AG09309 (cell line): ENCODE measurements around the gene DNAH11.

Experiments used
- DNase-seq: peaks from one replicate; pipeline ENCODE4 v3.0.0-alpha.2; 2010; ENCODE audit warnings: low read depth
- H3K4me3 ChIP-seq: 2 replicates; pipeline ENCODE4 v1.5.1; 2011; ENCODE audit warnings: mild to moderate bottlenecking, low read depth, low read length, moderate library complexity; ENCODE audit not compliant: control insufficient read depth
- CTCF ChIP-seq: IDR thresholded peaks from 2 replicates; pipeline ENCODE4 v1.5.1; 2011; ENCODE audit warnings: mild to moderate bottlenecking, low read depth, low read length, inconsistent platforms; ENCODE audit not compliant: insufficient read depth, control insufficient read depth; ENCODE audit errors: missing control alignments

The DNAH11 gene

GRCh38 chr7:21784989-21785388 is 242.2 kb downstream of the DNAH11 start:
- DNase-seq: no peak
- no peak for TF ChIP-seq CTCF
- H3K4me3 ChIP-seq: no peak overlapping the region

- no peak for DNase-seq
- H3K4me3 ChIP-seq: no peak overlapping the region
- no peak for TF ChIP-seq CTCF
Observed at GRCh38 chr7:21805791-21806190, 263.0 kb downstream of the DNAH11 start.

- no peak for TF ChIP-seq CTCF
- H3K4me3 ChIP-seq: no peak overlapping the region
- no peak for DNase-seq
Observed at GRCh38 chr7:21806388-21806787, 263.5 kb downstream of the DNAH11 start.

GRCh38 chr7:21819048-21819447 is 276.2 kb downstream of the DNAH11 start:
- no peak overlapping the region for H3K4me3 ChIP-seq
- no peak for DNase-seq
- TF ChIP-seq CTCF: no peak

- DNase-seq: no peak
- TF ChIP-seq CTCF: no peak
- H3K4me3 ChIP-seq: no peak overlapping the region
Observed at GRCh38 chr7:21828841-21829240, 286.0 kb downstream of the DNAH11 start.

GRCh38 chr7:21829731-21830130 is 286.9 kb downstream of the DNAH11 start:
- TF ChIP-seq CTCF: no peak
- H3K4me3 ChIP-seq: no peak overlapping the region
- DNase-seq: no peak

GRCh38 chr7:21844742-21845141 is 301.9 kb downstream of the DNAH11 start:
- no peak for TF ChIP-seq CTCF
- DNase-seq: no peak
- no peak overlapping the region for H3K4me3 ChIP-seq
